HG03432 (cell line): ENCODE data around the gene MEF2C.
"Not testable (repeated sequence)": the region's sequence is repeated elsewhere in the genome, so short reads cannot be mapped to it uniquely, and the experiment has no call there.

ENCODE experiments used
- ATAC-seq: cut with Tn5 transposase; IDR thresholded peaks from one replicate; pipeline ENCODE4 v1.9.1; 2021; ENCODE audit warnings: mild to moderate bottlenecking, moderate library complexity; ENCODE audit not compliant: unreplicated experiment

MEF2C gene

GRCh38 chr5:88808153-88808552 is 74.8 kb downstream of the MEF2C start:
- peak; percentile 81 for ATAC-seq

DNA sequence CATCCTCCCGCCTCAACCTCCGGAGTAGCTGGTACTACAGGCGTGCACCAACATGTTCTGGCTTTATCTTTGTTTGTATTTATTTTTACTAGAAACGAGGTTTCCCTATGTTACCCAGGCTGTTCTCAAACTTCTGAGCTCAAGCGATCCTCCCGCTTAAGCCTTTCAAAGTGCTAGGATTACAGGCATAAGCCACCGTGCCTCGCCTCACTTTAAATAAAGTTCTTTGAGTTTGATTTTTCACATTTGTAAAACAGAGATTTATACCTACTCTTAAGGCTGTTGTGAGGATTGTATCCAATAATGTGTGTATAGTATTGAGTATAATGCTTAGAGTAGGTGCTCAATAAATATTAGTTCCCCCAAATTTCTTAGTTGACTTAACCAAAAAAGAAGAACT is 75.7 kb downstream of the MEF2C start:
- ATAC-seq: no peak

- no peak for ATAC-seq
Observed at GRCh38 chr5:88806338-88806737, 76.6 kb downstream of the MEF2C start.

GRCh38 chr5:88805151-88805784 is 77.7 kb downstream of the MEF2C start:
- peak; percentile 72 for ATAC-seq

DNA sequence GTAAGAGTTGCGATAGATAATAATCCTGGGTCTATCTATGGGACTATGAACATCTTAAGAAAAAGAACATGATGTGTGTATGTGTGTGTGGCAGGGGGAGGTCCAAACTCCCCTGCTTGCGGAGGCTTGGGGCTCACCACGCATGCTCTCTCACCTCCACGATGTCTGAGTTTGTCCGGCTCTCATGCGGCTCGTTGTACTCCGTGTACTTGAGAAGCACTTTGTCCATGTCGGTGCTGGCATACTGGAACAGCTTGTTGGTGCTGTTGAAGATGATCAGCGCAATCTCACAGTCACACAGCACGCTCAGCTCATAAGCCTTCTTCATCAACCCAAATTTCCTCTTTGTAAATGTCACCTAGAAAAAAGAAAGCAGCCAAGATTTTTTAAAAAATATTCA is 78.5 kb downstream of the MEF2C start:
- no peak for ATAC-seq

GRCh38 chr5:88803309-88803708 is 79.7 kb downstream of the MEF2C start:
- ATAC-seq: no peak

GRCh38 chr5:88799938-88800535 is 82.9 kb downstream of the MEF2C start:
- no peak for ATAC-seq

- ATAC-seq: not testable (repeated sequence)
Observed at GRCh38 chr5:88798933-88799332, 84.1 kb downstream of the MEF2C start.

GRCh38 chr5:88793797-88794196 is 89.2 kb downstream of the MEF2C start:
- ATAC-seq: not testable (repeated sequence)

- ATAC-seq: peak; percentile 90
Observed at GRCh38 chr5:88792144-88792840, 90.7 kb downstream of the MEF2C start.

DNA sequence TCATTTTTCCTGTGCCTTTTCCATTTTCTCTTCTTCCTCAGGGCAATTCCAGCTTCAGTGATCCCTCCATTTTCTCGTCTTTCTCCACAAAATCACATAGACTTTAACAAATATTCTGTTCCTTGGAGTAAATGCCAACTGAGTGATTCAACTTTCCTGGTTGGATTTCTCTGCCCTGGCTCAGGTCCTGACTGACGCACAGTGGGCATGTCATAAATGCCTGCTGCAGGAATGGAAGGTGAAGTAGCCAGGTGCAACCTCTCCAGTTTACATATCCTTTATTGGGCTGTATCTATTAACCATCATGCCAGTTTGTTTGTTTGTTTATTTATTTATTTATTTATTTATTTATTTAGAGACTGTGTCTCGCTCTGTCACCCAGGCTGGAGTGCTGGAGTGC is 95.1 kb downstream of the MEF2C start:
- no peak for ATAC-seq

DNA sequence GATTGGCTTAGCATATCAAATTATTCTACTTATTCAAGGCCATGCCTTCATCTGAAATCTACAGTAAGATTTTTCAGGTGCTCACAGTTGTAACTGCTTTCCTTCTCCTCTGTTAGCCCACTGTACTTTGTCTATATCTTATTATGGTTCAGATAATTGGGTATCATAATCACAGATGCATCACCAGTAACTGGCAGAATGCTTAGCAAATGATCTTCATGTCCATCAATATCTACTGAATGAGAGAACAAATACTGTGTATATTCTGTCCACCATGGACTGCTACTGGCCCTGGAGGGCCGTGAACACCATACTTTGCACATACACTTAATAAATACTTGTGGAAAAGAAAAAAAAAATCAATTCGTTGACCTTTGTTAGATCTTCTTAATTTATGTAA is 96.2 kb downstream of the MEF2C start:
- no peak for ATAC-seq

DNA sequence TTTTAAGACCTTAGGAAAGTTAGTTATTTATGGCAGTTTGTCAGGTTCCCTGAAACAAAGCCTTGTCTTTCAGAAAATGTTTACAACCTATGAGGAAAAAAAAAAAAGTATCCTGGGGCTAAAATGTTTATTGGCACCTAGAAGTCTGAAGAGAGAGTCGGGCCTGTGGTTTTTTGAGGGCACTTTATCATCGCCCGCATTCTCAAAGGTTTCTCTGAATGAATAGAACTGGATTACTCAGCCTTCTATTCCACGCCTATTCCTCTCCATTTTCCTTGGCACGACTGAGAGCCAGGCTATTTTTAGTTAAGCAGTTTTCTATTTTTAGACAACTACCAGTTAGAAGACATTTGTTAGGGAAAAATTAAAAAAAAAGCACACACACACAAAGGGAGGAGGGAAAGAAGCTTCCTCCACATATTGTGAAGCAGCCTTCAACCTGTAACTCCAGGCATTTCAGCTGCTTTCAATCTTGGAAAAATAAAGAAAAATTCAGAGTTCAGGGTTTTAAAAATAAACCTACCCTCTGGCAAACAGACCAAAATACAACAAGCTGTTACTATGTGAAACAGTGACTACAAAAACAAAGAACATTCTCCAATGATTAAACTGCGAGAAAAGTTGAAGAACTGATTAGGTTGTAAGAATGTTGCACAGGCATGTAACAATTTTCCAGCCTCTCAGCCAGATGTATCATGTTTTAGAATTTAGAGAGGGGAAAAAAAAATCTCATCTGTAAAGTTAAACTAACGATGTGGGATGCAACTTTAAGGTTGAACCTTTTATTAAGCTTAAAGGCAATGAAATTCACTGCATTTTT is 97.0 kb downstream of the MEF2C start:
- ATAC-seq: peak; percentile 74

- no peak for ATAC-seq
Observed at GRCh38 chr5:88782571-88782970, 100.4 kb downstream of the MEF2C start.

DNA sequence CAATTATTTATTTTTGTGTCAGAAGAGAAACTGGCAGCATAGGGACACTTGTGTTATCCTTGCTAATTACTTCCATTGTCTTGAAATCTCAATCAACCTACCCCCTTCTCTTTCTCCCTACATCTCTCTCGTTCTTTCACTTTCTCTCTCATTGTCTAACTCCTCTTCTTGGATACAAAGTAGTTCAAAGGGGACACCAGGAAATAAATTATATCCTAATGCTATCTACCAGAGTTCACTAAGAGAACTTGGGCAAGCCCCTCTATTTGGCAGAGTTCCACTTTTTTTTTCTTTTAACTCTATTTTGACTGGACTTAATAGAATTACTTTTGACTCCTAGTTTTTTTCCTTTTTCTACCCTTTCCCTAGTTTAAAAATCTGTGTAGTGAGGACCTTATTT is 102.2 kb downstream of the MEF2C start:
- no peak for ATAC-seq

- no peak for ATAC-seq
Observed at GRCh38 chr5:88778736-88779135, 104.2 kb downstream of the MEF2C start.

DNA sequence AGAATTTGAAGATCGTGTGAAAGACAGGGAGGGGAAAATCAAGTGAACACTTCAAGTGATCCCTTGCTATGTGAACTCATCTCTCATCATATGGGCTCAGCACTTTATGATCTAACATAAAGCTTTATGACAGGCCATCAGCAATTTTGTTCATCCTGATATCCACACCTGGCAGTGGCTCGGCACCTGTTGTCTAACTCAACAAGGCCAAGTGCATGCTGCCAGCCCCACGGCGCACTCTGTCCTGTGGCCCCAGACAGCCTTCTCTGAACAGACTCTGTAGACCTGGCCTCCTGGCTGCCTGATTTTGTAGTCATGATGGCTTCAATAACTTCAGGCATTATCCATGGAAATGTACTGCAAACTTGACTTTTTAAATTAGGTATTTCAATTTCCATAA is 106.3 kb downstream of the MEF2C start:
- no peak for ATAC-seq

DNA sequence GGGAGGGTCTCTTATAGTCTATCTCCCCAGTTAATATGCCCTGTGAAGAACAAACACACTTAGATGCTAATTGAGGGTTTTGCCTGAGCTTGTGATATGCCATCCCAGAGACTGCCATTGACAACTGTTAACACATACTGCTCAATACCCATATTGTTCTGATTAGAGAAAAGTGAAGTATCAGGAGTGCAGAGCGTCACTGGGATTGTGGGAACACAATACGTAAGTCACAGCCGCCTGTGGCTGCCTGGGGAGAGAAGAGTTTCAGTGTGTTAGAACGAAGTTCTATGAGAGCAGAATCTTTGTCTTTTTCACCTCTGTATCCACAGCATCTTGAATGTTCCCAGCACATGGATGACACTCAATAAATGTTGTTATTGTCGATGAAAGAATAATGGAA is 110.2 kb downstream of the MEF2C start:
- no peak for ATAC-seq

- no peak for ATAC-seq
Observed at GRCh38 chr5:88772047-88772446, 110.9 kb downstream of the MEF2C start.

- no peak for ATAC-seq
Observed at GRCh38 chr5:88770276-88771257, 112.4 kb downstream of the MEF2C start.
